HG02759 (cell line): ENCODE results near the gene C10orf90.

Source experiments
- ATAC-seq: cut with Tn5 transposase; IDR thresholded peaks from one replicate; pipeline ENCODE4 v1.9.1; 2021; ENCODE audit warnings: mild to moderate bottlenecking, moderate library complexity; ENCODE audit not compliant: unreplicated experiment

The C10orf90 gene

DNA sequence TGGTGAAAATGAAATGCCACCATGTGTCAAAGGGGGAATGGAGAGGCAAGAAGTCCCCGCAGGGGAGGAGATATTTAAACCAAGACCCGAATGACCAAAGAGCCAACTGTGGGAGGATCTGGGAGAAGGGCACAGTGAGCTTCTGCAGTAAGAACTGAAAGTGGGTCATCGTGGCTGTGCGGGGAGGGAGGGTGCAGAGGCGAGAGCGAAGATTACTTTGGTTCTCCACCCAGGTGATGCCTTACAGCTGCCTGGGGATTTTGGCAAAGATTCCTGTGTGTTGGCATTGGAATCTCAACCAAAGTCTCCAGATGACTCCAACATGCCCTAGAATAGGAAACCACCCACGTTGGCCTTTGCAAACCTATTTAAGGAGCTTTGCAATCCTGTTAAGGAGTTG, 238.0 kb downstream of the C10orf90 start:
- ATAC-seq: no peak

DNA sequence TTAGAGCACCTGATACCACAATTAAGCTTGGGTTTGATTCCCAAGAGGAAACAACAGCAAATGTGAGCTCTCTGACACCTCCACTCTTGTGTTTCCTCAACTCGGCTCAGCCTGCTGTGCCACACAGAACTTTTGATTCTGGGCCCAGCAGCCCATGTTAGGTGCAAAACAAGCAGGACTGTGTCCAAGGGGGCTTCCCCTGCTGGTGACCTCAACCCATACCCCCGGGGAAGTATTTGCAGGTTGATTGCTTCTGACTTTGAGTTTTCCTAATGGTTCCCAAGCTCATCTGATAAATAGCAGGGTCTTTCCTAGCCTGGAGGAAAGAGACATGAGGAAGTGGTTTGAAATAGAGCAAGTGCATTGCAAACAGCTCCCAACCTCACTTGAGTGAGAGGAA, 238.7 kb downstream of the C10orf90 start:
- no peak for ATAC-seq

DNA sequence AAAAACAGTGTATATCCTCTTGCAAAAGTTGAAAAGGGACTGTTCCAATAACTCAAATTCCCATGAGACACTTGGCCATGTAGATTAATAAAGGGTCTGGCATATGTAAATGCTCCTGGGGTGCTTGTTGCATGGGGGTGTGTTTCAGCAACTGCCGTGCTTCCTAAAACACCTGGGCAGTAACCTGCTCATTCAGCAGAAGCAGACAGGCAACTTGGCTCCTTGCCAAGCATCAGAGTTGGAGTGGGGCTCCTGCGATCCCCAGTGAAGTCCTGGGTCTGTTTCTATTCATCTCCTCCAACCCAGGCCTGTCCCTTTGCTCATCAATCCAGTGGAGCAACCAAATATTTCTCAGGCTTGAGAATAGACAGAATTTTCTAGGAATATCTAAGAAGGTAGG, 240.0 kb downstream of the C10orf90 start:
- ATAC-seq: no peak

DNA sequence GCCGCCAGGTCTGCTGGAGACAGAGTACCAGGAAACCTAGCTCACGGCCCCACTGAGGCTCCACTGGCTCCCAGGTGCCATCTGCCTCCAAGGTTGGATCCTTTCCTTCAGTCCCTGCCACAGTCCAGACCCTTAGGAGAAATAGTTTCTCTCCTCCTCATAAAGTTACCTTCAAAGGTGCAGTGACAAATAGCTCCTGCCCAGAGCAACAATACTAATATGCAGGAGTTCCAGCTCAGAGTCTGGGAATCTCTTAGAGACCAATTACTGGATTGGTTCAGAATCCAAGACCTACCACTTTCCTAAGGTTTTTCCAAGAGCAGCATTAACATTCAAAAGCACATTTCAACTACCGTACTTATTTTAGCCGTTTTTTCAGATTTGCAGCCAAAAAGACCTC, 241.2 kb downstream of the C10orf90 start:
- no peak for ATAC-seq

DNA sequence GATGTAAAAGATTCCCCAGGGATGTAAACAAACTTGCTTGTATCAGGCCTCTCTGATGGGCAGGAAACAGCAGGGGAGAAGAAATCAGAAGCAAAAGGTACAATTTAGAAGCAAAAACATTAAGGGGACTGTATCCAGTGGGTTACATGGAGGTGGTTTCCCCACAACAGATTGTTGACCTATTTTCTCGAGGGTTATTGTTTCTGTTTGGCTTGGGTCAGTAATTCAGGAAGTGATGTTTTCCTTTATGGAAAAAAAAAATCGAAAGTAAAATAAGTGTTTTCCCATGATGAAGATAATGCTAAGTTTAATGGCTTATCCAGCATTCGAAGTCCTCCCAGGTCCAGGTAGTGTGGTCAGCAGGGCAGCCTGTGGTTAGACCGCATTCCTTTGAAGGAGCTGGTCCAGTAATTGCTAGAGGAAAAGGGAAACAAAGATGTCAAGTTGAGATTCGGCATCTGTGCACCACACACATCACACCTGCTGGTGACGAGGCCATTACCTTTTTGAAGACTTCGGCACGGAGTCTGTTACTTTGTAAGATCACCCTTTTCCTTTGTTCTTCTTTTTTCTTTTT, 244.9 kb downstream of the C10orf90 start:
- no peak for ATAC-seq

DNA sequence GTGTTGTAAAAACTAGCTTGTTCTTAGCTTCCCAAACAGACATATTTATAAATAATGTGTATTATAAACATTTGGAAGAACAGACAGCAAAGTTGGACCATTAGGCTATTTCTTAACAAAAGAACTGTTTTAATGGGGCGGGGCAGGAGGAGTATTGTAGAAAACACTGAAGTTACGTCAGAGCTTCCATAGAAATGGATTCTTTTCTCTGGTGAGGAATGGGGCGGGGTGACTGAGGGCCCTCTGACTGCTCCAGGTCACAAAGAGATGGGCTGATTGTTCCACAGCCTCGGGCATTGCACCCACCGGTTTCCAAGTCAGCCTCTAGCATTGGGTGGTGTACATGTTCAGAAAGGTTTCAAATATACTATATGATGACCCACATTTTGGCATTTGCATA, 245.5 kb downstream of the C10orf90 start:
- no peak for ATAC-seq

DNA sequence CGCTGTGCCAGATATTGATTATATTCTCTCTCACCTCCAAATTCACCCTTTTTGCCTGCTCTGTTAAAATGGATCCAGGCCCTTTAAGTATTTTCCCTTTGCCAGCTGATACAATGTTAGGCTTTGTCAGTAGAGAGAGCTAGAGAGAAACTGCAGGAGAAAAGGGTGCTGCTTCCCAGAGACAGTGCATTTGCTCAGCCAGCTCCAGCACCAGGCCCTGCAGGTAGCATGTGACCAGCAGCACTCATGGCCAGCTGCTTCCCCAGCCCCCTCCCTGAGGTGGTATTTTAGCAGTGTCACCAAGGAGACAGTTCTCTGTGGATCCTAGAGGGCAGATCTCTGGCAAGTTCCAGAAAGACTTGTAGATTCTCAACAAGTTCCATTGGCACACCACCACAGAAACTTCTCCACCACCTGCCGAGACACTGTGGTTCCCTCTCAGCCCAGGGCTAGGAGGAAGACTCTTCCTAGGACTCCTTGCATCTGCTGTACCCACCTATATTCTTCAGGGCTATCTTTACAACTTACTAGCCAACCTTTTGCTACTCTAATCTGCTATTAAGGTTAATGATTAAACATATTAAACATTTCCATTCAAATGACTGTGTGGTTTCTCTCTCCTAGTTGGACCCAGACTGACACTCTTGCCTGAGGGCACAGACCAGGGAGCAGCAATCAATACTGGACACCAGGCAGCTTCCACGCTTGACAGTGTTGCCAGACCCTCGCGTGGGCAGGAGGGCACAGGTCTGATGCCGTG, 246.6 kb downstream of the C10orf90 start:
- no peak for ATAC-seq

DNA sequence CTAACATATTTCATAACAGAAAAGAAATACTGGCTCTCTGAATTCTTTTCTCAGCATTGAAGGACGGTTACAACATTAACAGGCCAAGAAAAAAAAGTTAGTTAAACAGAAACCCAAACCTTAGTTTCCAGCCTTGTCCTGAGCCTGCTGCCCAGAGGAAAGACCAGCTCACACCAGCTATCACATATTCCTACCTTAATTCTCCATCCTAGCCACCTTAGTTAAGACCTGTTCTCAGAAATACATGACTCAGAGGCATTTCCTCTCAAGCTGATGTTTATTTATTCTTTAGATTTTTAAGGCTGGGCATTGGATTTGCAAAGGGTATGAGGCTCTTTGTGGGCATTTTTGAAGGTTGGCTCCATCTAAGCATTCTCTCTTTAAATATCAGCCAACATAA, 247.9 kb downstream of the C10orf90 start:
- ATAC-seq: no peak

DNA sequence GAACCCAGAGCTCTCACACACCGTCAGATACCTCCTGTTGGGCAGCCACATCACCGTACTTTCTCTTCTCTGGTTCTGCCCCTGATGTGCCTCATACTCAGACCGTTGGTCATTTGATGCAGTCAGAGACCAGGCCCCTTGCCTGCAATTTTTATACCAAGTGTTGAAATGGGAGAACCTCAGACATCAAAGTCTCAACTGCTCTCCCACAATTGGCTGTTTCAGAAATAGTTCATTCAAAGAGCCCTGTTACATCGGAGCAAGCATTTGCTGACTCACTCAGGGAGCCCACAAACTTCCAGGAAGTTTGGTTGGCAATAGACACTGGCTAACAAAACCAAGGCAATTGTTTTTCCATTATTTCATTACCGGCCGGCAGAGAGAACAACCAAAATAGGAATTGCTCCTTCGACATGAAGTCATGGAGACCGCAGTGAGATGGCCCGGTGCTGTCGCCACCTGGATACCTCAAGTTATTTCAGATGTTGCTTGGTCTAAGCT, 248.7 kb downstream of the C10orf90 start:
- ATAC-seq: no peak

DNA sequence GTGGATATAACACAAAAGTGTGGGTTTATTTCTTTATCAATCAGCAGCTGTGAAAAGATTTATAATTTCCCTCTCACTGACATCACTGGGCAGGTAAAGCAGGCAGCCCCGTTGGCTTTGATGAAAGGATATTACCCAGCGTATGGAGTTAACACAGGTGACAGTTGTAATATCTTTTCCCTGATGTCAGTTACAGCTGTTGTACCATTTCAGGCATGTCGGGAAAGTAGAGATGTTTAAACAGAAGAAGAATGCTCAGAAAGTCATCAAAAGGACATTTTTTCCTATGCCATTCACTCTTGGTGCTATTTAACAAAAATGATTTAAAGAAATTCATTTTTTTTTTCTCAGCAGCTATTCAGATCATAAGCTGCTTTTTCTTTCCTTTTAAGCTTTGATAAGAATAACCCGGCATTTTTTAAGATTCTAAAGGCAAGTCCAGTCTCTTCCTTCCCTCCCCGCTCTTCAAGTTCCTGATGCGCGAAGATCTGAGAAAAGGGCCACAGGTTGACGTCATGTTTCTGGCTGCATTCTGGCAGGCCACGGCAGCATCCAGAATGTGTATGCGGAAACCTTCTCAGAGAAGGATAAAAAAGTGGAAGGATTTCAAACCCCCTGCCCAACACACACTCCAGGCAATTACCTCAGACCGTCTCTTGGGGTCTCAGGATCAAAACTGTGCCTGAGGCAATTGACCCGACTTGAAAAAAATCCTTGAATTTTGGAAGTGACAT, 249.8 kb downstream of the C10orf90 start:
- ATAC-seq: no peak

DNA sequence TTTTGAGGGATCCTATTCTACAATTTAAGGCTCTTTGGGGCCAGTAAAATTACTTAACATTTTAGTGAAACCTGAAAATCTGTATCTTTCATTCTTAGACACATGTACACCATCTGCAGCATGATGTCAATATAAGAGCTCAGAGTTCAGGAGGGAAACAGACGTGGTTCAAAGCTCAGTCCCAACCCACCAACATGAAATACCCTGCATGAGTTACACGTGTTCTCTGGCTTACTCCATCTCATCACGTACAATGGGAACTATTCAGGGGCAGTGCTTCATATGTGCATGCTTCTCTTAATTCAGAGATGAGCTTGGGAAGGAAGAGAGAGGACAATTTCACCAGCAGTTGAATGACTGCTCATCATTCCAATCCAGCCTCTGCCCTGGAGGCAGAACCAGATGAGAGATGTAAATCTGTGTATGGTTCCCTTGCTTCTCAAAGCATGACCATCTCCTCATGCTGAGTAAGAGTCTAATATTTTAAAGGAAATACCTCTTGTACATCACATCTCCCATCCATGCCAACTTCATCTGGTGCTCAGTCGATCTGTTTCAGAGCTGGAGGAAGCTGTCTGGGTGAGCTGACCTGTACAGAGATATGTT, 253.2 kb downstream of the C10orf90 start:
- ATAC-seq: no peak

DNA sequence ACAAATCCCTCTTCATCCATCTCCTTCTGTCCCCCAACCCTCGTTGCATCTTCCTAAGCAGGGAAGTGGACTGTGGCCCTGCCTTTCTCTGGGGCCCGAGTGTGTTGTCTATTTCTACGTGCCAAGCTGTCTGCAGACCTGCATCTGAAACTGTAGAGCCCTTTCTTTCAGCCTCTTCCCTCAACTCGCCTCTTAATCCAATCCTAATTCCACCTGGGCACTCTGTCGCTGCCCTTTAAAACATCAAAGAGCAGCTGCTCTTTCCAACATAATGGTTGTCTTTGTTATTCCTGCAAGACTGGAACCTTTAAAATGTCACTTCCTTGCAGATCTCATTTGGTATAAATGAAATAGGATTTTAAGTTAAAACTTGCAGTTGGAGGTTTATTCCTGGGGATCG, 260.7 kb downstream of the C10orf90 start:
- ATAC-seq: no peak

DNA sequence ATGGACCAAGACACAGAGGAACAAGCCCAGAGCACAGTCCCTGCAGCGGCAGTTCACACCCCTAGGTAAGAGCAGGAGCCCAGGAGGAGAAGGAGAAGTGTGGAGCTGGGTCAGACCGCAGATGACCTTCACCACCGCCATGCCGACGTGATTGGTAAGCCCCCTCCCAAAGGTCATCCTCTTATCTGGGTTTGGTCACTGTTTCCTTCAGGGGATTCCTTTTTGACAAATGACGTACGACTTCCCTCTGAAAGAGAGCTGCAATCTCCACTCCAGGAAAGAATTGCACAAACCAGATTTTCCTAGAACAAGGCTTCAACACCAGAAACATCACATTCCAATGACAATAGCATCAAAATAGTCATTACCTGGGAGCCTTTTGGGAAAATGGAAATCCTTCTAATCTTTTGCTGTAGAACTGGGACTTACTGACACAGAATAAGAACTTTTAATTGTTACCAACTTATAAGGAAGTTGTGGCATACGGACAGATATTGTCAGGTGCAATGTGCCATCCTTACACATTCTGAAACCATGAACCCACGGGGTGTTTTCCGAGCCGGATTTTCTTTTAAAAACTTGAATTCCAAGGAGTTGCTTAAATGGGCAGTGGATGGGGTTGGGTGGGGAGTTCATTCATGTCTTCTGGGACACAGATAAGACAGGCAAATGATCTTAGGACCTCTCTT, 261.4 kb downstream of the C10orf90 start:
- ATAC-seq: no peak

DNA sequence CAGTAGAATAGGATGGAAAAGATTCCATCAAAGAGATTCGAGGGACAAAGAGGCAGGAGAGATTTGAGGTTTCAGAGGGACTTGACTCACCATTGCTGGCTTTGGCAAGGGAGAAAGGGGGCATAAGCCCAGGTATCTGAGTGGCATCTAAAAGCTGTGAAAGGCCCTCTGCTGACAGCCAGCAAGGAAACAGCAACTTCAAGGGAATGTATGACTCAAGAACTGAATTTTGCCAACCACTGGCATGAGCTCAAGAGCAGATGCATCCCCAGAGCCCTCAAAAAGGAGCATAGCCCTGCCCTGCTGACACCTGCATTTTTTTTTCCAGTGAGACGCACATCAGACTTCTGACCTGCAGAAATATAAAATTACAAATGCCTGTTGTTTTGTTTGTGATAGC, 262.7 kb downstream of the C10orf90 start:
- ATAC-seq: no peak

DNA sequence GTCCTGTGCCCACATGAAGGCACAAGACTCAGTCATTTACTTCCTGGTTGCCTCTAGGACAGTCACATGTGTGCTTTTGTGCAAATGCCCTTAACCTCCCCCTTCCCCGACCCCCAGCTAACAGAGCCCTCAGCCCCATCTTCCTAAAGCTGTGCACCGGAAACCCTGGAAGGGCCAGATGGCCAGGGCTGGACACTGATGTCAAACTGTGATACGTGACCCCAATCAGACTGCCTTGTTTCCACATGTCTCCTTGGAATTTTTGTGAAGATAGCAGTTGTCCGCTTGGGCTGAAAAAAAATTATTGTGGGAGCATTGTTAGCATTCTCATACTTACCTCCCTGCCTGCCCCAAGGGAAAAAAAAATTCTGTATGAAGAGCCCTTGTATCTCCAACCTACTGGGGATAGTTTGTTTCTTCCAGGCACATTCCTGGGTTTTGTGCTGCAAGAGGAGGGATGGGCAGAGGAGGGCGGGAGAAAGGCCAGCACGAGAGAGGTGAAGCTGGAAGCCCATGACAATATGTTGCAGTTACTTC, 265.2 kb downstream of the C10orf90 start:
- no peak for ATAC-seq

DNA sequence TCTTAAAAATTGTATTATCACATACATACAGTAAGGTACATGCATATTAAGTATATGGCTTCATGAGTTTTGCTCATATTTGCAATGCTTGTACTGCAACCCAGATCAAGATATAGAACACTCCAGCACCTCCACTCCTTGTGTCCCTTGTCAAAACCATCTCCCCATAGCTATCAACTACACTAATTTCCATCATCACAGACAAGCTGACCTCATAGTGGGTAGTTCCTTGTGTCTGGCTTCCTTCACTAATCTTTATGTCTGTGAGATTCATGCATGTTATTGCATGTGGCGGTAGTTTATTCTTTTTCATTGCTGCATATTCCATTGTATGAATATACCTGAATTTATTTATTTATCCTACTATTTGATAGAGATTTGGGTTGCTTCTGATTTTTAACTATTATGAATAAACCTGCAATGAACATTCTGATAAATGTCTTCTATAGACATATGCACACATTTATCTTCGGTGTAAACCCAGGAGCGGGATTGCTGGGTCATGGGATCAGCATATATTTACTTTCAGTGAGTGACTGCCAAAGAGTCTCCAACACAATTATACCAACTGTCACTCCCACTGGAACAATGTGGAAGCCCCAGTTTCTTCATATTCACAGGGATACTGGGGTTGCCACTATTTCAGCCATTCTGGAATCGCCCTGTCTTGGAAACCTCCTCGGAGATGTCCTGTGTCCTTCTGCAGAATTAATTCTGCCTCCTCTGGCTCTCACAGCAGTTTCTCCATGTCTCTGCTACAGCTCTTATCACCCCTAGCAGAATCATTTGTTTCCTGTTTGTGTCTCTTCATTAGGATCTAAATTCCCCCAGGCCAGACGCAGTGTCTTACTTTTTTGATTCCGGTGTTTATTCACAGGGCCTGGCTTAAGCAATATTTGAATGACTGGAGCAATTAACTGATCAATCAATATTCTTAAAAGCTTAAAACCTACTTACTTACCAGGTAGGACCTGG, 267.5 kb downstream of the C10orf90 start:
- ATAC-seq: no peak

DNA sequence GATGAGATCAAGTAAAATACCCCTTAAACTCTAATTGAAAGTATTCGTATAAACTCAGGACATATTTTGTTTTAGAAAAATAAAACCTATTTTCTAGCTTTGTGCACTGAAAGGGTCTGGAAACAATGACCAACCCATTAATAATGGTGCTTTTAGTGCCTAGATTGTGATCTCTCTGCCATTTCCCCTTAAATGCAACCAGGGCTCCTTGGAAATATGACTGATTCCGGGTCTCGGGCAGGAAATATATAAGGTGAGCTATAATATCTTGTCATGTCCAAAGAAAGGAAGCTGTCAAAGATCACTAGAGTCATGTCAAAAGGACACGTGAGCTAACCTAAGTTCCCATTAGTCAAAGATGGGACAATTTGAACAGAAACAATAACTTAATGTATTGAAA, 269.9 kb downstream of the C10orf90 start:
- ATAC-seq: no peak

DNA sequence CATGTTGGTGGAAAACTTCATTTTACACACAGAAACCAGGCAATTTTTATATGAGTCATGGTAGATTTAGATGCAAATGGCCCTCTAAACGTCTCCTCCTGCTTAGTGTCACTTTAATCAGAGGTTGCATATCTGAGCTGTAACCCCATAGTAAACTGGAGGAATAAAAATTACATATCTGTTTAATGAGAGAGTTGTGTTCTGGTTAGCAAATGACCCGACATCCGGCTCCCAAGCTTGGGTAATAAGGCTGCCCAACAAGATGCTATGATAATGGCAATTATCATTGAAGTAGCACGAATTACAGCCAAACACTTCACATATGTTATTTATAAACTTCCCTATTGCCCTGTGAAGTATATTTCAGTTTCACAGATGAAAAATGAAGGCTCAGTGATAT, 271.6 kb downstream of the C10orf90 start:
- no peak for ATAC-seq

DNA sequence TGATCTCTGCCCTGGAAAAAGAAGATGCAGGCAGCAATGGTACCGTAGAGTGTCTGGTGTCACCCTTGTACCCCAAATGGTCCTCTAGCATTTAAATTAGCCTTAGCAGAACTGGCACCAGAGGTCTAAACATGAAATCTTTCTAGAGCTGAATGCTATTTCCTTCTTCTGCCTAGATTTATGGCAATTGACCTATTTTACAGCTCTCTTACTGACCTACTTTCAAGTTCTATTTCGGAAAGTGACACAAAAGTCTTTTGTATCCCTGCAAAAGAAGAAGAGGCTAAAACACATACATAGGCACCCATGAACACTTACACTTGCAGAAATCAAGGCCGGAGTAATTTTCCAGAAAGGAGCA, 272.1 kb downstream of the C10orf90 start:
- ATAC-seq: no peak
